GM12864 (cell line): ENCODE results near the gene ZNF124.

Experiments
- DNase-seq: peaks from one replicate; pipeline ENCODE4 v3.0.0-alpha.2; 2011; ENCODE audit warnings: low read depth
- H3K4me3 ChIP-seq: 2 replicates; pipeline ENCODE4 v1.5.1; 2011; ENCODE audit warnings: mild to moderate bottlenecking, low read depth, low read length, control low read depth
- CTCF ChIP-seq: IDR thresholded peaks from 2 replicates; pipeline ENCODE4 v1.5.1; 2011; ENCODE audit warnings: low read depth, mild to moderate bottlenecking, moderate library complexity, low read length, control low read depth, inconsistent platforms; ENCODE audit errors: missing control alignments

The ZNF124 gene

DNA sequence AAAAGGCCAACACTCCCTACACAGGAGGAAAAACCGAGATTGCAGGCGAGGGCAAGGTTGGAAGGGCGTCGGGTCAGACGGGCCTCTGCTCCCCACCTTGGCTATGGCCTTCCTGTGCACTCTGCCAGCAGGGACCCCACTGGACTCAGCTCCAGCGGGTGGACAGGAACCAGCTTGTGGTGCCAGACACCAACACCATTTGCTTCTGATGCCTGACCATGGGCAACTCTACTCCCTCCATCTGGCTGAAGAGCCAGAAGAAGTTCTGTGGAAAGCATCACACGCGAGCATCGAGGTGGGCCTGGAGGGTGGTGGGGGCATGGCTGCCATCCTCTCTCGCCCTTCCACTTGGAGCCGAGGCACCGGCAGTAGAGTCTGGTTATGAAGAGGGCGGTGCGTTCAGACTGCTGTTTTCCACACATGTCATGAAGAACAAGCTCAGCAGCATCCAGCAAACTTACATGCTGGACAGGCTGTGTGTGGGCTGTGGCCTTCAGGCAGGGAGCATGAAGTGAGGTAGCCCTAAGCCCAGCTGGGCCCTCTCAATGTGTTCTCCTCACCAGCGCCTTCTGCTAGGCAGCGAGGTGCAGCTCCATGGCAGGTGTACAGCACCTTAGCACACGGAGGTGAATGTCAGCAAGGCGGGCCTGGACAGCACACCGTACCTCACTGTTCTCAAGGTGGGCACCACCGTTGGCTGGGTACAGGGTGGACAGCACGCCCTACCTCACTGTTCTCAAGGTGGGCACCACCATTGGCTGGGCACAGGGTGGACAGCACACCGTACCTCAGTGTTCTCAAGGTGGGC is 52.0 kb downstream of the ZNF124 start:
- no peak for TF ChIP-seq CTCF
- no peak for DNase-seq
- no peak overlapping the region for H3K4me3 ChIP-seq

- no peak for DNase-seq
- peak; percentile 15 for TF ChIP-seq CTCF
- no peak overlapping the region for H3K4me3 ChIP-seq
These were observed 52.8 kb downstream of the ZNF124 start for GRCh38 chr1:247118946-247119446.

DNA sequence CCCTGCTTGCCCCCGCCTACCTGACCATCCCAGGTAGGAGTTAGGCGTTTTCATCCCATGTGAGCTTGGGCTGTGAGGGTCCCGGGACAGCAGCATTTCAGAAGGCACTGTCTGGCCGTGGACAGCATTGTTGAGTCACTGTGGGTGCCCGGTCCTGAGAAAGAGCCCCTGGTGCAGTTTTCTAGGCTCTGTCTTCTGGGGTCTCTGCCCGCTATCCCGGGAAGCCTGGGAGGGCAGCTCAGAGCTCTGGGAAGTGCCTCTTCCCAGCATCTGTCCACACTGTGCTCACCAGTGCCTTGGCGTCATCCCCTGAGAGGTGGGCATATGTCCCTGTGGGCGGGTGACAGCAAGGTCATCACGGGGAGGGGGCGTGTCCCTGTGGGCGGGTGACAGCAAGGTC is 56.3 kb downstream of the ZNF124 start:
- no peak overlapping the region for H3K4me3 ChIP-seq
- no peak for DNase-seq
- no peak for TF ChIP-seq CTCF

DNA sequence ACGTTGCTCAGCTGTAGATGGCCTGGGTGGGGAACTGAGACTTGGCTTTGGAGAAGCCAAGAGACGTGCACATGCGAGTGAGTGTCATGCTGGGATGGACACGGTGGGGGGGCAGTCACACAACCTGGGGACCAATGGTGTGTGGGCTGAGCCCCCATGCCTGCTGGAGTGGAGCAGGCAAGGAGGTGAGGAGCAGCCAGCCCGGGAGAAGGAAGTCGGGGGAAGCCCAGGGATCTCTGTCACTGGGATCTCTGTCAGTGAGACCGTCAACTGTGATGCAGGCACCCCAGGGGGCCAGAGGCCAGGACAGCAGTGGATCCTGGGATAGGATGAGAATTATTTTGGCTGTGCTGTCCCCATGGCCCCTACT is 56.7 kb downstream of the ZNF124 start:
- no peak for DNase-seq
- no peak for TF ChIP-seq CTCF
- H3K4me3 ChIP-seq, result no peak overlapping the region

GRCh38 chr1:247114351-247115140 is 57.3 kb downstream of the ZNF124 start:
- no peak overlapping the region for H3K4me3 ChIP-seq
- no peak for TF ChIP-seq CTCF

DNA sequence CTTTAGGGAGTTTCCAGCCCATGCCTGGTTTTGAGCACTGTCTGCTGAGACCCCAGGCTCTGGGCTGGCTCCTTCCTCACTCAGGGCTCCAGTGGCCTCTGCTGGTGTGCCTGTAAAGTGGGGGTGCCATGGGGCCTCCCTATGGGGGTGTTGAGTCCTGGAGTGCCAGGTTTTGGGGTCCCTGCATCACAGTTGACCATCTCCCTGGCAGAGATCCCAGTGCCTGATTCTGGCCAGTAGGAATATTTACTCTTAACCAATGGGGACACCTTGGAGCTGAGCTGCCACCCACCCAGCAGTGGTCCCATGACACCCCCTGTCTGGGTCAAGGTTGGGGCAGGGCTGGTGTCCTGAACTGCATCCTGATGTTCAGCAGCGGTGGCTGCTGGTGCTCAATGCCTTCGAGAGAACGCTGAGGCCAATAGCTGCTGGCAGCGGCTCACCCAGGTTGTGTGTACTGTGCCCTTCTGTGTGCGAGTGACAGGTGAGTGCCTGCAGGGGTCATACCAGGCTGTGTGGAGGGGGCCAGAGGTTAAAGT is 58.0 kb downstream of the ZNF124 start:
- DNase-seq, result no peak
- H3K4me3 ChIP-seq, result no peak overlapping the region
- no peak for TF ChIP-seq CTCF

More at GRCh38 chr1:247114351-247115140, 57.3 kb downstream of the ZNF124 start:
- no peak for DNase-seq
